ENCODE data around the gene ATP8B4.

The ATP8B4 gene

GRCh38 chr15:50131617-50132016 is 12.6 kb upstream of the ATP8B4 start:
- TF ChIP-seq Cebpa-rat (IDR thresholded peaks at IDR 0.05): no peak
- Histone ChIP-seq H3K4me1 (peaks cover 14 to 46% (median 34%) of the 10 kb centered on the region in 10 experiments), H3K9me3 (replicated peaks in 1 of 11) (peaks cover 0 to 6% (median 0%) of the 10 kb centered on the region in 11 experiments; a peak in 1 of 22 replicates), H3K9ac (no peak overlapping the region), H4K20me1 (no peaks in the 10 kb centered on the region), H3K36me3 (no peaks in the 10 kb centered on the region), H3K4me2 (no peak overlapping the region), H3K27me3 (no peaks in the 10 kb centered on the region), H3K4me3 (no peak overlapping the region), H3K27ac (no peak overlapping the region)

DNA sequence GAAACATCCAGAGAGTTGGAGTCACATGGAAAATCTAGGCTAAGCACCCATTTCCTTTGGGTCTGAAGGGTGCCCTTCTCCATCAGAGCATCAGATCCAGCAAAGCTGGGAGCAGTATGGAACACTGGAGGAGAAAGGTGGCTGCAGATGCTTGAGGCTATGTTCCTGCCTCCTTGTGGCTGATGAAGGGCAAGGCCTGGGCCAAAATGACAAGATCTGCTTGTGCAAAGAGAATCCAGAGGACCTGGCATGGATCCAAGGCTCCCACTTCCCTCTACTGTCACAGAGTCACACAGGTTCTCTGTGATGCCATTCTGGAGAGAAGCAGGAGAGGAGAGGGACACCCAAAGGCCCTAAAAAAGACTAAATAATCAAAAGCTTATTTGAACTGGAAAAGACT is 9.2 kb upstream of the ATP8B4 start:
- Histone ChIP-seq H3K27me3 (no peaks in the 10 kb centered on the region), H3K9me3 (replicated peaks in 1 of 11) (peaks cover 0 to 15% (median 0%) of the 10 kb centered on the region in 11 experiments; a peak in 9 of 22 replicates), H3K4me3 (no peak overlapping the region), H3K4me2 (peak overlapping the region in 3 of 11 experiments; percentile 5 to 46 (median 15); a peak in 4 of 22 replicates), H3K9ac (no peak overlapping the region), H3K4me1 (peaks cover 0 to 16% (median 2%) of the 10 kb centered on the region in 10 experiments; a peak in 13 of 20 replicates), H3K36me3 (no peaks in the 10 kb centered on the region), H3K27ac (no peak overlapping the region), H4K20me1 (no peaks in the 10 kb centered on the region)
- no peak for TF ChIP-seq Cebpa-rat (IDR thresholded peaks at IDR 0.05)

DNA sequence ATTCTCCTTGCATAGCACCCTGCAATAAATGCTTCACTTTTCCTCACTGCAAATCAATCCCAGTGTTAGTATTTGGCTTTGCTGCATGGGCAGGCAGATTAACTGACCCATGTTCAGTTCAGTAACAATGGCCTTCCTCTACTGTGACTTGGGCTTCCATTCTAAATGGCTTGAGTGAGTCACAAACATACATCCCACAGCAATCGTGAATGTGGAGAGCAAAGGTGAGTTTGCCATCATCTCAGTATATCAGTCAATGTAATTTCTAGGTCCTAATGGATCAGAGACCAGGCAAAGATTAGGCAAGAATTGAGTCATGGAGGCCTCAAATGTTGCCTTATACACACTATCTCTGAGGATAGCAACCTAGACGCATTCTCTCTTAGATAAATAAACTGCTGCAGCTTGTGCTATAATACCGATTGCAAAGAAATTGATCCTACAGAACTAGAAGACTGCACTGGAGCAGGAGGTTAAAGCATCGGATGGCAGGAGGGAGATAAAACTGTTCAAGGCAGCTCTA is 8.3 kb upstream of the ATP8B4 start:
- H3K9ac ChIP-seq: no peak overlapping the region
- H4K20me1 ChIP-seq: no peaks in the 10 kb centered on the region
- no peak for TF ChIP-seq Cebpa-rat (IDR thresholded peaks at IDR 0.05)
- H3K9me3 ChIP-seq (replicated peaks in 1 of 11): peaks cover 0 to 18% (median 0%) of the 10 kb centered on the region in 11 experiments; a peak in 9 of 22 replicates
- peak overlapping the region in 2 of 11 experiments; percentile 15 to 46; a peak in 1 of 22 replicates for H3K4me2 ChIP-seq
- no peak overlapping the region for H3K27ac ChIP-seq
- peaks cover 0 to 18% (median 0%) of the 10 kb centered on the region in 10 experiments; a peak in 8 of 20 replicates for H3K4me1 ChIP-seq
- no peaks in the 10 kb centered on the region for H3K27me3 ChIP-seq
- no peak overlapping the region for H3K4me3 ChIP-seq
- H3K36me3 ChIP-seq: no peaks in the 10 kb centered on the region

DNA sequence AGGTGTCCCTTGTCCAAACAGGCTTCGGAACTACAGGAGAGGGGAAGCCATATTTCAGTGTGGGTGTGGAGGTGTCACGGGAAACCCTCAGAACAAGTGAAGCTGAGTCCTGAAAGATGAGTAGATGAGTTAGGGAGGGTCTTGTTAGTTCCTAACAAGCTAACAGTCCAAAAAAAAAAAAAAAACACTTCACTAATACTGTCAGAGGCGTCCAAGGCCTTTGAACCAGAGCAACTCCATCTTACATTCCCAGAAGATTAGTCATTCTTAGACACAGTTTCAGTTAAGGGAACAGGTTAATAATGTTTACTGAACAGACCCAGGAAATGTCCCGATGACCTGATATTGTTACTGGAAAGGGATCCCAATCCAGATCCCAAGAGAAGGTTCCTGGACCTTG is 7.0 kb upstream of the ATP8B4 start:
- Histone ChIP-seq H3K4me2 (no peak overlapping the region), H4K20me1 (no peaks in the 10 kb centered on the region), H3K4me1 (peaks cover 0 to 18% (median 0%) of the 10 kb centered on the region in 10 experiments; a peak in 8 of 20 replicates), H3K9me3 (replicated peaks in 1 of 11) (peaks cover 0 to 16% (median 0%) of the 10 kb centered on the region in 11 experiments; a peak in 8 of 22 replicates), H3K27me3 (no peaks in the 10 kb centered on the region), H3K27ac (no peak overlapping the region), H3K36me3 (no peaks in the 10 kb centered on the region), H3K4me3 (no peak overlapping the region), H3K9ac (no peak overlapping the region)
- no peak for TF ChIP-seq Cebpa-rat (IDR thresholded peaks at IDR 0.05)

GRCh38 chr15:50124631-50125030 is 5.6 kb upstream of the ATP8B4 start:
- H3K4me2 ChIP-seq: no peak overlapping the region
- TF ChIP-seq Cebpa-rat (IDR thresholded peaks at IDR 0.05): no peak
- no peaks in the 10 kb centered on the region for H4K20me1 ChIP-seq
- no peak overlapping the region for H3K27ac ChIP-seq
- no peak overlapping the region for H3K9ac ChIP-seq
- no peaks in the 10 kb centered on the region for H3K36me3 ChIP-seq
- no peak overlapping the region for H3K4me3 ChIP-seq
- H3K9me3 ChIP-seq (replicated peaks in 1 of 11): peaks cover 0 to 13% (median 0%) of the 10 kb centered on the region in 11 experiments; a peak in 8 of 22 replicates
- peaks cover 0 to 29% (median 3%) of the 10 kb centered on the region in 10 experiments; a peak in 14 of 20 replicates for H3K4me1 ChIP-seq
- H3K27me3 ChIP-seq: no peaks in the 10 kb centered on the region

DNA sequence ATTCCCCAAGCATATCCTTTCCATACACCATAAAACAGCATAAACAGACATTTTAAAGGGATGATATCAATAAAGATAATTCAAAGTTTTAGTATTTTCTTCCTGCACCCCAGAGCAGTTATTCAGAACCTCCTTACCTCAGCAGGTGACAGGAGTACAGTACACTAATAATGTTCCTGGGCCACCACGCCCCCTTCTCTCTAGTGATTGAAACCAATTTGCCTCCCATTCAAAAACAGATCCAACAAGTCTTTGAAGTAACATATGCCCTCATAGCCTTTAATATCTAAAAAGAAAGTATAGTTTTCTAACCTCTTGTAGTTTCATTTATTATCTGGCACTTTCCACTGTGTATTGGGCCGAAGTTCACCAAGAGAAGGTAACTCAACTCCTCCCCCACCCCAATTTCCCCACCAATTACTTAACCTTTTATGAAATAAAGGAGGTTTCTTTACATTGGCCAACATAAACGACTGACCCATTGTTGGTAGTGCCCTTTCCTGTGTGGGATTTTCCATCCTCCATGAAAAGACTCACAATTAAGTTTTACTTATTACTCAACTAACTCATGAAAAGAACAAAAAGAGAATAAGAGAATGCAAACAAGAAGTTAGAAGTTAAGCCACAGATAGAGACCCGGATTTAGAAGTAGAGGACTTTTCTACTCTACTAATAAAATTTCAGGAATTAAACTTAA is 5.0 kb upstream of the ATP8B4 start:
- H3K9me3 ChIP-seq (replicated peaks in 1 of 11): peaks cover 0 to 13% (median 0%) of the 10 kb centered on the region in 11 experiments; a peak in 8 of 22 replicates
- peaks cover 5 to 35% (median 9%) of the 10 kb centered on the region in 10 experiments; a peak in 19 of 20 replicates for H3K4me1 ChIP-seq
- no peak overlapping the region for H3K4me3 ChIP-seq
- TF ChIP-seq Cebpa-rat (IDR thresholded peaks at IDR 0.05): no peak
- no peaks in the 10 kb centered on the region for H3K36me3 ChIP-seq
- H3K27me3 ChIP-seq: no peaks in the 10 kb centered on the region
- H3K27ac ChIP-seq: no peak overlapping the region
- no peak overlapping the region for H3K4me2 ChIP-seq
- no peaks in the 10 kb centered on the region for H4K20me1 ChIP-seq
- H3K9ac ChIP-seq: no peak overlapping the region

GRCh38 chr15:50120729-50121128 is 1.7 kb upstream of the ATP8B4 start:
- H3K4me3 ChIP-seq: no peak overlapping the region
- no peaks in the 10 kb centered on the region for H3K27me3 ChIP-seq
- no peak overlapping the region for H3K9ac ChIP-seq
- H3K4me1 ChIP-seq: peaks cover 7 to 46% (median 16%) of the 10 kb centered on the region in 10 experiments; a peak in 19 of 20 replicates
- H3K27ac ChIP-seq: no peak overlapping the region
- H4K20me1 ChIP-seq: no peaks in the 10 kb centered on the region
- peaks cover 0 to 15% (median 7%) of the 10 kb centered on the region in 11 experiments; a peak in 10 of 22 replicates for H3K9me3 ChIP-seq (replicated peaks in 1 of 11)
- H3K4me2 ChIP-seq: no peak overlapping the region
- H3K36me3 ChIP-seq: no peaks in the 10 kb centered on the region
- no peak for TF ChIP-seq Cebpa-rat (IDR thresholded peaks at IDR 0.05)

- Histone ChIP-seq H3K4me3 (no peak overlapping the region; a peak in 1 of 20 replicates), H3K27me3 (no peaks in the 10 kb centered on the region), H3K4me2 (peak overlapping the region in 1 of 11 experiments; percentile 94; a peak in 1 of 22 replicates), H3K27ac (no peak overlapping the region), H3K9me3 (replicated peaks in 1 of 11) (peaks cover 0 to 8% (median 0%) of the 10 kb centered on the region in 11 experiments; a peak in 2 of 22 replicates), H3K36me3 (no peaks in the 10 kb centered on the region), H3K4me1 (peaks cover 19 to 74% (median 48%) of the 10 kb centered on the region in 10 experiments), H4K20me1 (no peaks in the 10 kb centered on the region), H3K9ac (no peak overlapping the region)
- no peak for TF ChIP-seq Cebpa-rat (IDR thresholded peaks at IDR 0.05)
These were observed 1.5 kb downstream of the ATP8B4 start for GRCh38 chr15:50117431-50118027.

DNA sequence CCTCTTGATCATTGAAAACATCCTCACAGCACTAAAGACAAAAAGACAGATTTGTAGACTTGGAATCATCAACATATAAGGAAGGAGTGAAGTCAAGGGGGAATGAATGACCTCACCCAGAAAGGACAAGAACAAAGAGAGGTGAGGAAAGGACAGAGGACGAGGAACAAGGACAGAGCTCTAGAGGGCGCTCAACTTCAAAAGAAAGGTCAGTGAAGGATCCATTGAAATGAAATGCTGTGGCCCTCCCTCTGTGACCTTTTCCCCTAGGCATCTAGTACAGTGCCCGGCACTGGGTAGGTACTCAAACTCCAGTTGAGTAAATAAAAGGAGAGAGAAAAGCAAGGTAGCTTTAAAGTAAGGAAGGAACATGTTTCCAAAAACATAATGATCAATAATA is 2.6 kb downstream of the ATP8B4 start:
- peaks cover 0 to 8% (median 0%) of the 10 kb centered on the region in 11 experiments; a peak in 2 of 22 replicates for H3K9me3 ChIP-seq (replicated peaks in 1 of 11)
- H3K9ac ChIP-seq: 0 out of 22 replicates have a peak overlapping the region, but pooled peaks of 1 of the 11 experiments have one; percentile 8
- peak overlapping the region in 3 of 11 experiments; percentile 90 to 96 (median 94); a peak in 5 of 22 replicates for H3K4me2 ChIP-seq
- H4K20me1 ChIP-seq: no peaks in the 10 kb centered on the region
- H3K27me3 ChIP-seq: no peaks in the 10 kb centered on the region
- peak overlapping the region in 4 of 11 experiments; percentile 6 to 80 (median 53); a peak in 5 of 22 replicates for H3K27ac ChIP-seq
- no peaks in the 10 kb centered on the region for H3K36me3 ChIP-seq
- H3K4me1 ChIP-seq: peaks cover 20 to 83% (median 56%) of the 10 kb centered on the region in 10 experiments
- H3K4me3 ChIP-seq: no peak overlapping the region
- no peak for TF ChIP-seq Cebpa-rat (IDR thresholded peaks at IDR 0.05)

Data from BLaER1 treated with 17β-estradiol and CSF1 and Interleukin-3, amounts not matched to agents 10 nM and 100 nM (cell line).